GM12878 (cell line): ENCODE data around the gene ZNF511. TPM values are rescaled to one million over a fixed set of nuclear protein-coding genes. Genes with fewer than 3 reads are reported as not detected.

Experiments
- ATAC-seq: fragments of 200-7000 bp; cut with Tn5 transposase; 3 replicates; pipeline ENCODE4 v1.9.1; 2020; ENCODE audit warnings: mild to moderate bottlenecking, moderate library complexity
- BruUV-seq: library from RNA; stranded (reverse); fragments of 400-500 nt; replicated peaks from 2 replicates; lab custom pipeline; 2021; lab: Mats Ljungman, UMichigan
- CTCF ChIA-PET: fragments of 300-600 bp; sonication (Branson Sonifier 250); formaldehyde crosslinking; extraction: SDS; loops from one replicate; lab custom pipeline; 2021; ENCODE audit warnings: inconsistent platforms; lab: Yijun Ruan, JAX
- POLR2A ChIA-PET: fragments of 350-600 bp; formaldehyde crosslinking; extraction: SDS; loops from one replicate; lab custom pipeline; 2021; ENCODE audit warnings: inconsistent platforms; lab: Charles Lee
- RAD21 ChIA-PET: fragments of 300-600 bp; sonication (Branson Sonifier 250); formaldehyde crosslinking; loops from one replicate; lab custom pipeline; 2023; ENCODE audit warnings: antibody characterized with exemption; ENCODE audit not compliant: unreplicated experiment; lab: Charles Lee
- SMC1A ChIA-PET: fragments of 300-600 bp; sonication (Branson Sonifier 250); formaldehyde crosslinking; loops from one replicate; lab custom pipeline; 2023; ENCODE audit not compliant: unreplicated experiment, uncharacterized antibody; lab: Charles Lee
- DNase-seq: peaks from one replicate; pipeline ENCODE4 v3.0.0-alpha.2; 2011; ENCODE audit warnings: low read depth, low spot score
- FAIRE-seq: peaks from 3 replicates; lab custom pipeline; 2011; peaks lifted over from hg19 to GRCh38; lab: Jason Lieb, UNC
- H2AFZ ChIP-seq: 2 replicates; pipeline ENCODE4 v1.6.0; 2011; ENCODE audit warnings: low read depth, low read length, control low read depth; ENCODE audit not compliant: control insufficient read depth
- H3K27ac ChIP-seq: 2 replicates; pipeline ENCODE4 v1.5.1; 2011; ENCODE audit warnings: control low read depth; ENCODE audit not compliant: control insufficient read depth, insufficient read depth
- H3K27me3 ChIP-seq, 2 experiments: replicated peaks in 1 of 2; 2 replicates each; pipeline versions ENCODE4 v1.6.0 to v1.6.1; 2011; ENCODE audit warnings: low read length in 1 of 2; ENCODE audit not compliant: control insufficient read depth in 2 of 2, insufficient read depth in 2 of 2
- H3K36me3 ChIP-seq, 2 experiments: 2 replicates each; pipeline ENCODE4 v1.5.1; 2011; ENCODE audit warnings: low read length in 1 of 2; ENCODE audit not compliant: control insufficient read depth in 2 of 2, insufficient read depth in 2 of 2
- H3K4me1 ChIP-seq: 2 replicates; pipeline ENCODE4 v1.6.1; 2011; ENCODE audit warnings: mild to moderate bottlenecking, low read length, moderate library complexity, mixed read lengths; ENCODE audit not compliant: control insufficient read depth, insufficient read depth
- H3K4me2 ChIP-seq: 2 replicates; pipeline ENCODE4 v1.6.0; 2011; ENCODE audit warnings: control low read depth; ENCODE audit not compliant: control insufficient read depth, insufficient read depth
- H3K4me3 ChIP-seq: fragments of 200-600 bp; sonication (generic); 2 replicates; pipeline ENCODE4 v1.5.1; 2016
- H3K79me2 ChIP-seq: 2 replicates; pipeline ENCODE4 v1.6.0; 2011; ENCODE audit warnings: low read length; ENCODE audit not compliant: control insufficient read depth, insufficient read depth
- H3K9ac ChIP-seq: 2 replicates; pipeline ENCODE4 v1.8.0; 2011; ENCODE audit warnings: low read length, control low read depth, mixed read lengths; ENCODE audit not compliant: control insufficient read depth, insufficient read depth
- H3K9me3 ChIP-seq: replicated peaks from 3 replicates; pipeline ENCODE4 v1.5.1; 2011; ENCODE audit warnings: mild to moderate bottlenecking, low read length; ENCODE audit not compliant: control insufficient read depth, insufficient read depth
- H4K20me1 ChIP-seq: 2 replicates; pipeline ENCODE4 v1.6.0; 2011; ENCODE audit not compliant: control insufficient read depth, insufficient read depth
- BHLHE40 ChIP-seq, 2 experiments: fragments of 450-650 bp in 1 of 2; IDR thresholded peaks; 2 replicates each; pipeline ENCODE4 v1.6.1; 2011 to 2017; ENCODE audit warnings: low read depth in 2 of 2, borderline replicate concordance in 1 of 2, improper control_type of control experiment in 1 of 2, low read length in 1 of 2, mild to moderate bottlenecking in 1 of 2
- CBFB ChIP-seq: IDR thresholded peaks from 2 replicates; pipeline ENCODE4 v1.6.1; 2016; ENCODE audit warnings: antibody characterized with exemption, low read depth
- CREB1 ChIP-seq: IDR thresholded peaks from 2 replicates; pipeline ENCODE4 v1.6.1; 2012; ENCODE audit warnings: low read depth, mild to moderate bottlenecking, inconsistent platforms
- CTCF ChIP-seq, 3 experiments: IDR thresholded peaks in 2 of 3; conservative IDR thresholded peaks in 1 of 3; 2 replicates each; pipeline ENCODE4 v1.5.1; 2011; ENCODE audit warnings: low read depth in 3 of 3, low read length in 3 of 3, mild to moderate bottlenecking in 3 of 3, control low read depth in 2 of 3, moderate library complexity in 2 of 3, inconsistent platforms in 1 of 3, mixed read lengths in 1 of 3; ENCODE audit not compliant: control insufficient read depth in 2 of 3, insufficient read depth in 1 of 3; ENCODE audit errors: extremely low read depth in 1 of 3
- IRF3 ChIP-seq: fragments of 450-650 bp; IDR thresholded peaks from 2 replicates; pipeline ENCODE4 v1.6.1; 2014; ENCODE audit warnings: mild to moderate bottlenecking
- IRF4 ChIP-seq: IDR thresholded peaks from 2 replicates; pipeline ENCODE4 v1.6.1; 2011; ENCODE audit warnings: low read depth, low read length
- MEF2A ChIP-seq: IDR thresholded peaks from 2 replicates; pipeline ENCODE4 v1.6.1; 2011; ENCODE audit warnings: low read depth, mild to moderate bottlenecking, low read length, moderate library complexity; ENCODE audit not compliant: insufficient read depth
- MTA2 ChIP-seq: fragments of 450-650 bp; IDR thresholded peaks from 2 replicates; pipeline ENCODE4 v1.6.1; 2016; ENCODE audit warnings: low read depth, mild to moderate bottlenecking, moderate library complexity
- MXI1 ChIP-seq: fragments of 150-350 bp; IDR thresholded peaks from 2 replicates; pipeline ENCODE4 v1.6.1; 2011; ENCODE audit warnings: low read depth, mild to moderate bottlenecking, inconsistent platforms, low read length, improper control_type of control experiment
- NFXL1 ChIP-seq: fragments of 450-650 bp; IDR thresholded peaks from 2 replicates; pipeline ENCODE4 v1.6.1; 2017; ENCODE audit warnings: antibody characterized with exemption, mild to moderate bottlenecking, borderline replicate concordance
- STAT1 ChIP-seq: fragments of 450-650 bp; conservative IDR thresholded peaks from 2 replicates; pipeline ENCODE4 v1.6.1; 2014; ENCODE audit warnings: antibody characterized with exemption, mild to moderate bottlenecking
- SUPT20H ChIP-seq: IDR thresholded peaks from 2 replicates; pipeline ENCODE4 v1.6.1; 2011; ENCODE audit warnings: low read depth, mild to moderate bottlenecking, low read length, moderate library complexity, borderline replicate concordance; ENCODE audit not compliant: control insufficient read depth
- TAF1 ChIP-seq: IDR thresholded peaks from 2 replicates; pipeline ENCODE4 v1.6.1; 2011; ENCODE audit warnings: mild to moderate bottlenecking, low read depth, low read length, borderline replicate concordance
- TCF12 ChIP-seq: IDR thresholded peaks from 2 replicates; pipeline ENCODE4 v1.6.1; 2011; ENCODE audit warnings: low read depth, mild to moderate bottlenecking, low read length
- TCF3 ChIP-seq: IDR thresholded peaks from 2 replicates; pipeline ENCODE4 v1.6.1; 2012; ENCODE audit warnings: low read depth, mild to moderate bottlenecking, low read length, borderline replicate concordance; ENCODE audit not compliant: insufficient read depth
- USF1 ChIP-seq: IDR thresholded peaks from 2 replicates; pipeline ENCODE4 v1.6.1; 2011; ENCODE audit warnings: borderline replicate concordance, low read depth, mild to moderate bottlenecking, moderate library complexity, mixed read lengths, low read length; ENCODE audit not compliant: insufficient read depth; ENCODE audit errors: extremely low read length
- WGBS: methylation state at CpG from one replicate; pipeline ENCODE4 v1.1.6; 2016; ENCODE audit warnings: low lambda C conversion rate; ENCODE audit not compliant: insufficient replicate concordance, insufficient coverage; ENCODE audit errors: missing lambda C conversion rate; 5-methylcytosine and 5-hydroxymethylcytosine counted together
- in situ Hi-C: fragments of 300-500 bp; cut with MboI; formaldehyde crosslinking; loops from 9 replicates; pipeline ENCODE4 v1.14.3; 2018; ENCODE audit warnings: mixed read lengths
- intact Hi-C: fragments of 100-400 bp; cut with micrococcal nuclease; formaldehyde crosslinking; loops from one replicate; pipeline ENCODE4 v1.14.2; 2022; ENCODE audit not compliant: unreplicated experiment
- polyA plus RNA-seq, 11 experiments: library from polyadenylated mRNA; depleted of rRNA in 4 of 11; unstranded in 6 of 11; stranded (reverse) in 5 of 11; fragments of >200 nt; fragmentation: Nextera tagmentation in 4 of 11; fragmentation: Illumina TruSeq in 1 of 11; extraction: Ambion mirVana in 4 of 11; extraction: Trizol in 1 of 11; gene quantifications; 1 replicate in 1 of 11; 2 replicates in 10 of 11; pipeline versions ENCODE4 v1.2.1 to v1.2.3, GENCODE V29; 2011 to 2016; ENCODE audit warnings: inconsistent platforms in 2 of 11, missing spikeins in 2 of 11, low read depth in 1 of 11
- total RNA-seq, 4 experiments: library from RNA; depleted of rRNA in 3 of 4; stranded (reverse); fragments of >200 nt in 3 of 4; fragmentation: Illumina TruSeq in 1 of 4; extraction: Trizol in 1 of 4; gene quantifications; 2 replicates each; pipeline versions ENCODE4 v1.2.1 to v1.2.3, GENCODE V29; 2013 to 2021

The ZNF511 gene
- total and polyA plus RNA-seq, 10 of the 15 experiments (the other 5 are each of a cell fraction or from before 2014, with no cell fraction given): 0.58 to 110 (median 32.0) TPM

GRCh38 chr10:133274751-133275683, 33.7 kb upstream of the ZNF511 start (continued):
- TF ChIP-seq MTA2 (peak; percentile 79), IRF4 (peak; percentile 67; the same call in 1 of the 2 replicates), TCF3 (peak; percentile 94), TCF12 (peak; percentile 95), BHLHE40 (IDR thresholded peaks at IDR 0.05; ENCODE audit: borderline replicate concordance in 1 of 2, low read depth in 2 of 2, low read length in 1 of 2) (peak; percentile 95), CBFB (peak; percentile 82), CREB1 (peak; percentile 91), MEF2A (peak; percentile 51; the same call in 1 of the 2 replicates)

- Histone ChIP-seq H3K9ac (peak overlapping the region; percentile 92), H3K9me3 (no peaks in the 10 kb centered on the region), H2AFZ (peak overlapping the region; percentile 48), H3K4me2 (peak overlapping the region; percentile 90), H3K36me3 (peaks cover 5 to 25% of the 10 kb centered on the region in 2 experiments), H4K20me1 (no peaks in the 10 kb centered on the region; the same call in 1 of the 2 replicates), H3K27ac (peak overlapping the region; percentile 96), H3K79me2 (peaks cover 23% of the 10 kb centered on the region), H3K4me3 (peak overlapping the region; percentile 94), H3K4me1 (peaks cover 33% of the 10 kb centered on the region), H3K27me3 (no peaks in the 10 kb centered on the region)
- FAIRE-seq (peak; percentile 88), ATAC-seq (peak; percentile 73), DNase-seq (no peak)
- SMC1A ChIA-PET: interaction anchor here (1.0 to 1.5 kb wide), 3 partner anchors 13 to 128 kb away, joined by 4 to 5 read pairs (median 4); no protein-coding TSS in a partner anchor
- in situ Hi-C loops: no loop called here
- BruUV-seq: TSS peak; percentile 89
- WGBS: under 1% methylated on average over 12 of the region's 12 CpGs
- RAD21 ChIA-PET: interaction anchor here (1.2 to 2.4 kb wide), 4 partner anchors 15 to 132 kb away, joined by 3 to 9 read pairs (median 4); no protein-coding TSS in a partner anchor
- POLR2A ChIA-PET: interaction anchor here (0.5 to 1.5 kb wide), 6 partner anchors 9 to 115 kb away, joined by 3 to 7 read pairs (median 4); no protein-coding TSS in a partner anchor
- CTCF ChIA-PET: interaction anchor here (1.0 to 3.2 kb wide), 6 partner anchors 15 to 129 kb away, joined by 4 to 15 read pairs (median 4); no protein-coding TSS in a partner anchor
- intact Hi-C loops: loop anchor here (2.0 kb wide), 1 partner anchor 33 kb away; the partner anchor contains the start of genes TUBGCP2 and ZNF511
- TF ChIP-seq NFXL1 (no peak), IRF3 (no peak), STAT1 (no peak), MXI1 (no peak), TAF1 (0 out of 2 replicates have a peak, but pooled peaks have one; percentile 13), SUPT20H (no peak), CTCF (IDR thresholded peaks at IDR 0.05 in 2 of 3, conservative IDR thresholded peaks at IDR 0.05 in 1 of 3; ENCODE audit: control insufficient read depth in 2 of 3, extremely low read depth in 1 of 3, insufficient read depth in 1 of 3, low read depth in 3 of 3, low read length in 3 of 3) (peak; percentile 47 to 64 (median 59)), USF1 (no peak)
These were observed 33.0 kb upstream of the ZNF511 start for GRCh38 chr10:133275684-133276092.
